KOPT-K1 (cell line): ENCODE data around the gene PPP1R7.

Experiments
- H3K27ac ChIP-seq: fragments of 200-600 bp; sonication (generic); 2 replicates; pipeline ENCODE4 v1.5.1; 2016; ENCODE audit warnings: antibody characterized with exemption, mild to moderate bottlenecking, low read depth, low read length; ENCODE audit not compliant: poor library complexity, severe bottlenecking
- H3K36me3 ChIP-seq: fragments of 200-600 bp; sonication (generic); 2 replicates; pipeline ENCODE4 v1.5.1; 2017; ENCODE audit warnings: antibody characterized with exemption, mild to moderate bottlenecking, low read length, moderate library complexity; ENCODE audit not compliant: insufficient read depth
- H3K9me3 ChIP-seq: fragments of 200-600 bp; sonication (generic); 2 replicates; pipeline ENCODE4 v1.5.1; 2017; ENCODE audit warnings: antibody characterized with exemption, low read length, mild to moderate bottlenecking; ENCODE audit not compliant: insufficient read depth, poor library complexity, severe bottlenecking

Gene PPP1R7

DNA sequence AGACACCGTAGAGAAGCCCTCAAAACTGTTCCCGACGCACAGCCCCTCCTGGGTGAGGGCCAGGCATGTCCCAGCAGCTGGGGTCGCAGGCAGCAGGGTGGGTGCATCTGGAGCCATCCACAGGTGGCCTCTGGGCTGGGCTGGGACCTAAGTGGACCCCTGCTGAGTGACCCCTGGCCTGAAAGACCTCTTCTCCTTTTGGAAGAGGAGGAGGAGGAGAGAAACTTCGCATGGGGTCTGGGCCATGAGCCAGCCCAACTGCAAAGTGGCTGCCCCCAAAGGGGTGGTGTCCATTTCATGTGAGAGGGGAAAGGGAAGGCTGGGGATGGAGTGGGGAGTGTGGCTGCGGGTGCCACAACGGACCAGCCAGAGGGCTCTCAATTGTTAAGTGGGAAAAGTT lies 63.3 kb downstream of the PPP1R7 start:
- Histone ChIP-seq H3K36me3 (no peaks in the 10 kb centered on the region), H3K9me3 (no peaks in the 10 kb centered on the region), H3K27ac (no peak overlapping the region)

DNA sequence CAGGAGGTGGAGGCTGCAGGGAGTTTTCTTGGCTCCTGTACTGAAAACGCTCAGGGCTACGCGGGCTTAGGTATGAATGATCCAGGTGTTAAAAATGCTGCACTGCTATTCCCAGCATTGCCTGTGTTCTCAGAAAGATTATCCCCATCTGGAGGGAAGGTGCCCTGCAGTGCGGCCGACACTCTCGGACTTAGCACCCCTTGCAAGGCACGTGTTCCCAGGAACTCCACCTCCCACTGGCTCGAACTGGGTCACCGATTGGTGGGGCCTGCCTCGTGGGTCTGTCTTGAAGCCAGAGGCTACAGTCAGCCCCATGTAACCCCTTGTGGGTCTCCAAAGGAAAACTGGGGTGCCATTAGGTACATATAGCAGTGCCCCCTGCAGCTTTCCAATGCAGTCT lies 63.9 kb downstream of the PPP1R7 start:
- Histone ChIP-seq H3K36me3 (no peaks in the 10 kb centered on the region), H3K9me3 (no peaks in the 10 kb centered on the region), H3K27ac (no peak overlapping the region)

- no peaks in the 10 kb centered on the region for H3K9me3 ChIP-seq
- H3K36me3 ChIP-seq = no peaks in the 10 kb centered on the region
- no peak overlapping the region for H3K27ac ChIP-seq
Measured at GRCh38 chr2:241214766-241215165, 64.5 kb downstream of the PPP1R7 start.

DNA sequence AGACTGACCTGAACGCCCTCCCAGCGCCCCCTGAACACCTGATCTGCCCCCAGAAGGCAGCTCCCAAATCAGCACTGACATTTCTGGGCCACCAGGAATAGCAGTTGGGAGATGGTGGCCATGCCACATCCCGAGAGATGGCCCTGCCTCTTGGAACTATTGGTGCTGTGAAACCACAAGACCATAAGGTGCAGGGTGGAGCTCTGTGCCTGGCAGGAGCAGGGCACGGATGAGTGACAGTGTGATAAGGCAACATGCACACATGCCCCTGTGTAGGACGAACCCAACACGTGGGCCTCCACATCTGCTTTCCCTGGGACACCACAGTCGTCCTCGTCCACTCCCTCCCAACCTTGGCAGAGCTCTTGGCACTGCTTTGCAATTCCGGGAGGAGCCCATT lies 65.2 kb downstream of the PPP1R7 start:
- Histone ChIP-seq H3K27ac (no peak overlapping the region), H3K9me3 (no peaks in the 10 kb centered on the region), H3K36me3 (no peaks in the 10 kb centered on the region)

- no peak overlapping the region for H3K27ac ChIP-seq
- no peaks in the 10 kb centered on the region for H3K36me3 ChIP-seq
Measured at GRCh38 chr2:241216211-241216761, 66.0 kb downstream of the PPP1R7 start.

GRCh38 chr2:241217320-241218031 lies 67.2 kb downstream of the PPP1R7 start:
- Histone ChIP-seq H3K27ac (no peak overlapping the region), H3K36me3 (no peaks in the 10 kb centered on the region), H3K9me3 (no peaks in the 10 kb centered on the region)

More at GRCh38 chr2:241216211-241216761, 66.0 kb downstream of the PPP1R7 start:
- H3K9me3 ChIP-seq = no peaks in the 10 kb centered on the region

- no peaks in the 10 kb centered on the region for H3K9me3 ChIP-seq
- H3K27ac ChIP-seq = no peak overlapping the region
- H3K36me3 ChIP-seq = no peaks in the 10 kb centered on the region
Measured at GRCh38 chr2:241218131-241219029, 68.1 kb downstream of the PPP1R7 start.

DNA sequence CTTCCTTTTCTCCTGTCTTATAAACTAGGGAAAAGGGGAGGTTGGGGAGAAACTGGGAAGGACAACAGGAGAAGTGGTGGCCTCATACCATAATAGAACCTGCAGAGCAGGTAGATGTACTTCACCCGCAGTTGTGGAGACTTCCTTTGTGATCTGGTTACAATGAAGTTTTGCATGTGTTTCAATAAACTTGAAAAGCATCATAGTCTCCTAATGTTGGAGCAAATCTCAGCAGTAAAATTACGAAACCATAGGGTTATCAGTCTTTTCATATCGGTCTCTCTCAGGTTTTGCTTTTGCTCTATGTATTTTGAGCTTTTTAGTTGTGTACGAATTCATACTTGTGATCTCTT lies 68.7 kb downstream of the PPP1R7 start:
- H3K9me3 ChIP-seq = no peaks in the 10 kb centered on the region
- H3K36me3 ChIP-seq = no peaks in the 10 kb centered on the region
- no peak overlapping the region for H3K27ac ChIP-seq

DNA sequence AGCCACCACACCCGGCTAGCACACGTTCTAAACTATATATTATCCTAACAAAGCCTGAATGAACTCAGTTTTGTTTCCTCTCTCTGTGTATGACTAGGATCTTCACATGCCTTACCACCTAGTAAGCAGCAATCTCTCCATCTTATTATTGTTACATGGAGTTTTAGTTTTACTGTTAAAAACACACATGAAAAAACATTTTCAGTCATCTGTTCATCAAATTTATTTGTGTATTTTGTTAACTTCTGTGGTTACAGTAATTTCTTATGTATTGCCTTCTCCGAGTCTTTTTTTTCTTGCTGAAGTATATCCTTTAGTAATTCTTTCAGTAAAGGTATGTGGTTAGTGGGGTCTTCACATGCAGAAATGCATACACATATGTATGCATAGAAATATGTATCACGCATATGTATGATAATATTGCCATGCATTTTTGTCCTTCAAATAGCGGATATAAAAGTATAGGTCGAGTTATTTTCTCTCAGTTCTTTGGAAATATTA lies 69.6 kb downstream of the PPP1R7 start:
- no peaks in the 10 kb centered on the region for H3K36me3 ChIP-seq
- H3K9me3 ChIP-seq = no peaks in the 10 kb centered on the region
- H3K27ac ChIP-seq = no peak overlapping the region

DNA sequence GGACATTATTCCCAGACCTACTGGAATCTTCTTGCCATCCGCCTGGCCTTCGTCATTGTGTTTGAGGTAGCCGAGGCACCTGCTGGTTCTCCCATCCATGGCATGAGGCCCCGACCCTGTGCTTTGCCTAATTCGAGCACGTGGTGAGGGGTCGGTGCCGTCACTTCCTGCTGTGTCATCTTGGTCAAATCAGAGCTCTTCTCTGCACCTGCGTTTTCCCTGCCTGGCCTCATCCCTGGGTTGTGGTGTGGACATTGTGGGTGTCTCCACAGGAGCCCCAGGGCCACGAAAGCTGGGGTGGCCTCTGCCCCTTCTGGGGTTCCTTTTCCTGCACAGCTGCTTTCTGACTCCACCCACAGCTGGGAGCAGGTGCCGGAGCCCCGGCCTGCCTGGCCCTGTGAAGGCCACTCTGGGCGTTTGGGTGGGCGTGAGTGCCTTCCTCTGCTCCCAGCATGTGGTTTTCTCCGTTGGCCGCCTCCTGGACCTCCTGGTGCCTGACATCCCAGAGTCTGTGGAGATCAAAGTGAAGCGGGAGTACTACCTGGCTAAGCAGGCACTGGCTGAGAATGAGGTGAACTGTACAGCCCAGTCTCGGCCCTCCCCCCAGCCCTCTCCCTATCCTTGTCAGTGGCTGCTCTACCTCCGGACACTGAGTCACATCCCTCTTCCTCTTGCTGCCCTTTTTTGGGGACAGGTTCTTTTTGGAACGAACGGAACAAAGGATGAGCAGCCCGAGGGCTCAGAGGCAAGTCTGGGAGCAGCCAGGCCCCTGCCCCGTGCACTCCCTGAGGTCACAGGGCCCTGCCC lies 73.1 kb downstream of the PPP1R7 start:
- no peaks in the 10 kb centered on the region for H3K9me3 ChIP-seq
- H3K27ac ChIP-seq = no peak overlapping the region
- H3K36me3 ChIP-seq = peaks cover 23% of the 10 kb centered on the region

GRCh38 chr2:241224018-241224850 lies 74.0 kb downstream of the PPP1R7 start:
- Histone ChIP-seq H3K27ac (no peak overlapping the region), H3K36me3 (peaks cover 32% of the 10 kb centered on the region), H3K9me3 (no peaks in the 10 kb centered on the region)

DNA sequence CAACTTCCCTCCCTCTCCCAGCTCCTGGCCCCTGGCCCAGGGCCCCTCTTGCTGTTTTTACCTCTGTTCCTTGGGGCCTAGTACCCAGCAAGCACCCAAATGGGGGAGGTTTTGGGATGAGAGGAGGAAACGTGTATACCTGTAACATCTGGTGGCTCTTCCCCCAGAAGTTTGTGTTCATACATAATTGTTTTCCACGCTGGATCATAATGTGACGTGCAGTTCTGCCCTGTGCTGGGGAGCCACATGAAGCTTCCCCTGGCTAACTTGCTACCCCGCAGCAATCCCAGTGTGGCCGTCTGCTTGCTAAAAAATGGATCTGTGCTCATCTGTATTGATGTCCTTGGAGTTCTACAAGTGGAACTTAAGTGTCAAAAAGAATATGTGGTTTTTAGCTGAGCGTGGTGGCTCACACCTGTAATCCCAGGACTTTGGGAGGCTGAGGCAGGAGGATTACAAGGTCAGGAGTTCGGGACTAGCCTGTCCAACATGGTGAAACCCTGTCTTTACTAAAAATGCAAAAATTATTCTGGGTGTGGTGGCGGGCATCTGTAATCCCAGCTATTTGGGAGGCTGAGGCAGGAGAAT lies 74.7 kb downstream of the PPP1R7 start:
- no peak overlapping the region for H3K27ac ChIP-seq
- H3K36me3 ChIP-seq = peaks cover 38% of the 10 kb centered on the region
- H3K9me3 ChIP-seq = no peaks in the 10 kb centered on the region

DNA sequence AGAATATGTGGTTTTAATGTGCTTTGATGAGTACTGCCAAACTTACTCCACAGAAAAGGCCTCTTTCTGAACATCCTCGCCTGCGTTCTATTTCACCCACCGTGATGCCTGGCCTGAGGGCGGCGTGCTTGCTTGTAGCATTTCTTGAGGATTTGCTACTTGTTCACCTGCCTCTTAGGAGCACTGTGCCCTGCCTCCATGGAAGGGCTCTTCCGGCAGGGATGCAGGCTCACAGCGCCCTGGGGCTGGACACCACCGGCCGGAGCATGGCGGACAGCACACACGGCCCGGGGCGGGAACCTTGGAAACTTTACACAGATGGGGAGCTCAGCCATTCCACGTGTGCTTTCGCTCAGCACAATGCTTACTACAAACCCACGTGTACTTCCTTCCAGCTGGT lies 75.3 kb downstream of the PPP1R7 start:
- Histone ChIP-seq H3K9me3 (no peaks in the 10 kb centered on the region), H3K36me3 (peaks cover 44% of the 10 kb centered on the region)

GRCh38 chr2:241225983-241226382 lies 75.7 kb downstream of the PPP1R7 start:
- H3K36me3 ChIP-seq = peaks cover 49% of the 10 kb centered on the region

More for the DNA sequence above, 75.3 kb downstream of the PPP1R7 start:
- no peak overlapping the region for H3K27ac ChIP-seq

More at GRCh38 chr2:241225983-241226382, 75.7 kb downstream of the PPP1R7 start:
- no peak overlapping the region for H3K27ac ChIP-seq
- no peaks in the 10 kb centered on the region for H3K9me3 ChIP-seq
